Measurements from ENCODE around the gene CNOT4. TPM values are rescaled to one million over a fixed set of nuclear protein-coding genes. Genes with fewer than 3 reads are reported as not detected.

Gene CNOT4
- total RNA-seq, 1 donor from 2014 or later: 19.3 TPM

GRCh38 chr7:135537453-135537852 lies 27.6 kb upstream of the CNOT4 start:
- H3K9me3 Mint-ChIP-seq: no peaks in the 10 kb centered on the region
- no peak overlapping the region for H3K4me3 Mint-ChIP-seq (ENCODE audit: low read depth)
- H3K27ac Mint-ChIP-seq: no peak overlapping the region

DNA sequence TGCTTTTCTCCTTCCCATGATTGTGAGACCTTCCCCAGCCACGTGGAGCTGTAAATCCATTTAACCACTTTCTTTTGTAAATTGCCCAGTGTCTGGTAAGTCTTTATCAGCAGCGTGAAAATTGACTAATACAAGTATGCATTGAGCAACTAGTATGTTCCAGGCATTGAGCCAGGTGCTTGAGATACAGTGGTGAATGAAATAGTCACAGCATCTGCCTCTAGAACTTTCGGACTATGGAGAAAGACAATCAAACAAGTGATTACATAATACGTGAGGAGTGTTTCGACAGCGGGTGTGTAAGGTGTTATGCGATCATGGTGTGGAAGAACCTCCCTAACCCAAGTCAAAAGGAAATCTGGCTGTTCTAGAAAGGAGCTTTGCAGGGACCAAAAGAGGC lies 26.2 kb upstream of the CNOT4 start:
- intact Hi-C loops (cut with micrococcal nuclease): no loop called here
- Mint-ChIP-seq H3K27ac (no peak overlapping the region), H3K4me3 (ENCODE audit: low read depth) (no peak overlapping the region), H3K4me1 (ENCODE audit: low read depth) (no peaks in the 10 kb centered on the region), H3K9me3 (no peaks in the 10 kb centered on the region), H3K27me3 (ENCODE audit: low read depth) (peaks cover 12% of the 10 kb centered on the region), H3K36me3 (ENCODE audit: low read depth) (no peaks in the 10 kb centered on the region)
- DNase-seq (ENCODE audit: low spot score): no peak

More at GRCh38 chr7:135537453-135537852, 27.6 kb upstream of the CNOT4 start:
- DNase-seq (ENCODE audit: low spot score): no peak
- H3K27me3 Mint-ChIP-seq (ENCODE audit: low read depth): peaks cover 8% of the 10 kb centered on the region
- intact Hi-C loops (cut with micrococcal nuclease): no loop called here
- H3K4me1 Mint-ChIP-seq (ENCODE audit: low read depth): no peaks in the 10 kb centered on the region
- H3K36me3 Mint-ChIP-seq (ENCODE audit: low read depth): no peaks in the 10 kb centered on the region

DNA sequence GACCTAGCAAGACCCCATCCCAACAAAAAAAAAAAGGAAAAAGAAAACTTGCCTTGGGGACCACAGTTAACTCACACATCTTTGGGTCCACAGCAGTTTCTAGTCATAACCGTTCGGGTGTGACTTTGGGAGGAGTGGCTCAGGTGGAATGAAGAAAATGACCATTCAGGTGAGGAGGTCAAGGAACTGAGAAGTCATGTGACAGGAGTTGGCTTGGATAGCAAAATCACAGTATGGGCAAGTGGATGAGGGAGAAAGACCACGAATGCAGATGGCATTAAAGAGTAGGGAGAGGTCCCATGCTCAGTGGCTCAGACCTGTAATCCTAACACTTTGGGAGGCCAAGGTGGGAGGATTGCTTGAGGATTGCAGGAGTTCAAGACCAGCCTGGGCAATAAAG lies 17.1 kb upstream of the CNOT4 start:
- H3K4me3 Mint-ChIP-seq (ENCODE audit: low read depth): no peak overlapping the region
- no peak for DNase-seq (ENCODE audit: low spot score)
- no peaks in the 10 kb centered on the region for H3K9me3 Mint-ChIP-seq
- no peak overlapping the region for H3K27ac Mint-ChIP-seq
- H3K4me1 Mint-ChIP-seq (ENCODE audit: low read depth): no peaks in the 10 kb centered on the region
- H3K27me3 Mint-ChIP-seq (ENCODE audit: low read depth): peaks cover 9% of the 10 kb centered on the region
- intact Hi-C loops (cut with micrococcal nuclease): no loop called here
- no peaks in the 10 kb centered on the region for H3K36me3 Mint-ChIP-seq (ENCODE audit: low read depth)

- intact Hi-C loops (cut with micrococcal nuclease): no loop called here
- H3K36me3 Mint-ChIP-seq (ENCODE audit: low read depth): no peaks in the 10 kb centered on the region
- peaks cover 5% of the 10 kb centered on the region for H3K27me3 Mint-ChIP-seq (ENCODE audit: low read depth)
- no peaks in the 10 kb centered on the region for H3K9me3 Mint-ChIP-seq
- no peak overlapping the region for H3K4me3 Mint-ChIP-seq (ENCODE audit: low read depth)
- H3K4me1 Mint-ChIP-seq (ENCODE audit: low read depth): no peaks in the 10 kb centered on the region
- H3K27ac Mint-ChIP-seq: no peak overlapping the region
- no peak for DNase-seq (ENCODE audit: low spot score)
These were observed 15.5 kb upstream of the CNOT4 start for GRCh38 chr7:135525426-135525825.

DNA sequence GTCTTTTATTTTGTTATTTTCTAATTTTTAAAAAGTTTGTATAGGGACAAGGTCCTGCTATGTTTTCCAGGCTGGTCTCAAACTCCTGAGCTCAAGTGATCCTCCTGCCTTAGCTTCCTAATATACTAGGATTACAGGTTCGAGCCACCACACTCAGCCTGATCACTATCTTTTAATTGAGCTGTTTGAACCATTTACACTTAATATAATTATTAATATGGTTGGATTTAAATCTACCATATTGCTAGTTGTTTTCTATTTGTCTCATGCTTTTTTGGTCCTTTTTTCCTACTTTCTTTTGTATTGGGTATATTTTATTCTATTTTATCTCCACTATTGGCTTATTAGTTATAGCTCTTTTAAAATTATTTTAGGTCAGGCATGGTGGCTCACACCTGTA lies 13.2 kb upstream of the CNOT4 start:
- H3K27ac Mint-ChIP-seq: no peak overlapping the region
- H3K4me3 Mint-ChIP-seq (ENCODE audit: low read depth): no peak overlapping the region
- intact Hi-C loops (cut with micrococcal nuclease): no loop called here
- H3K9me3 Mint-ChIP-seq: no peaks in the 10 kb centered on the region
- H3K4me1 Mint-ChIP-seq (ENCODE audit: low read depth): no peaks in the 10 kb centered on the region
- H3K36me3 Mint-ChIP-seq (ENCODE audit: low read depth): no peaks in the 10 kb centered on the region
- peaks cover 4% of the 10 kb centered on the region for H3K27me3 Mint-ChIP-seq (ENCODE audit: low read depth)
- no peak for DNase-seq (ENCODE audit: low spot score)

DNA sequence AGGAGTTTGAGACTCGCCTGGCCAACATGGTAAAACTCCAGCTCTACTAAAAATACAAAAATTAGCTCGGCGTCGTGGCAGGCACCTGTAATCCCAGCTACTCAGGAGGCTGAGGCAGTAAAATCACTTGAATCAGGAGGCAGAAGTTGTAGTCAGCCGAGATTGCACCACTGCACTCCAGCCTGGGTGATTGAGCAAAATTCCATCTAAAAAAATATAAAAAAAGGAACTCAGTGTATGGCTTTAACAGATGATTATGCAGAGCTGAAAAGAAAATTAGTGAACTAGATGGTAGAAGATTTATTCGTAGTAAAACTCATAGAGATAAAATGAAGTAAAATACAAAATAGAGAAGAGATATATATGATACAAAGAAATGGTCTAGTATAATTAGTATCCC lies 12.6 kb upstream of the CNOT4 start:
- no peak for DNase-seq (ENCODE audit: low spot score)
- intact Hi-C loops (cut with micrococcal nuclease): no loop called here
- H3K36me3 Mint-ChIP-seq (ENCODE audit: low read depth): no peaks in the 10 kb centered on the region
- no peak overlapping the region for H3K27ac Mint-ChIP-seq
- H3K4me3 Mint-ChIP-seq (ENCODE audit: low read depth): no peak overlapping the region
- H3K9me3 Mint-ChIP-seq: no peaks in the 10 kb centered on the region
- no peaks in the 10 kb centered on the region for H3K4me1 Mint-ChIP-seq (ENCODE audit: low read depth)
- H3K27me3 Mint-ChIP-seq (ENCODE audit: low read depth): peaks cover 4% of the 10 kb centered on the region

DNA sequence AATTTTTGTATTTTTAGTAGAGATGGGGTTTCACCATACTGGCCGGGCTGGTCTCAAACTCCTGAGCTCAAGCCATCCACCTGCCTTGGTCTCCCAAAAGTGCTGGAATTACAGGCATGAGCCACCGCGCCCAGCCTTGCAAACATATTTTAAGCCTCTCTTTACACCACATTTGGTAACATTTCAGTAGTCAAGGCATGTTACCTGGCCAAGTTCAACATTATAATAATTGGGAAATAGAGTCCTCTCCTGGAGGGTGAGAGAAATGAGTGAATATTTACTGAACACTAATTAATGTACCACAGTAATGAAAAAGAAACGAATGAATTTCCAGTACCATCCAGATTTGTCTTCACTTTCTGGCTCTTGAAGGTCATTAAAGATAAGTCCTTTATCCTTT lies 10.0 kb upstream of the CNOT4 start:
- no peaks in the 10 kb centered on the region for H3K4me1 Mint-ChIP-seq (ENCODE audit: low read depth)
- no peak overlapping the region for H3K27ac Mint-ChIP-seq
- no peaks in the 10 kb centered on the region for H3K36me3 Mint-ChIP-seq (ENCODE audit: low read depth)
- H3K9me3 Mint-ChIP-seq: no peaks in the 10 kb centered on the region
- intact Hi-C loops (cut with micrococcal nuclease): no loop called here
- no peak overlapping the region for H3K4me3 Mint-ChIP-seq (ENCODE audit: low read depth)
- no peak for DNase-seq (ENCODE audit: low spot score)
- H3K27me3 Mint-ChIP-seq (ENCODE audit: low read depth): peaks cover 2% of the 10 kb centered on the region

DNA sequence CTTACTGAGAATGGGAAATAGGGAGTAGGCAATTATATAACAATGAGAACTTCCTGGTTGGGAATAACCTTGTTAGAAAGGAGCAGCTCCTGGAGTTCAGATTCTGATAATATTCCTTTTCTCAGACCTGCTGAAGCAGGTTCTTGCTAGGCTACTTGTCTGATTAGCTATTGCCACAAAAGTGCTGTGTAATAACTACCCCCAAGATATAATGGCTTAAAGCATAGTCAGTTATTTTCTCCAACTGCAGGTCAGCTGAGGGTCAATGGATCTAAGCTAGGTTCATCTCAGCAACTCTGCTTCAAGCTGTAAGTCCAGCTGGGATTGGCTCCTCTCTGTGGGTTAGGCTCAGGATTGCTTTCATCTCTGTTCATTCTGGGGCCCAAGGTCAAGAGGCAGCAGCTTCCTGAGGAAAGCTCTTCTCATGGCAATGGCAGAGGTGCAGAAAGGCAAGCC lies 9.4 kb upstream of the CNOT4 start:
- intact Hi-C loops (cut with micrococcal nuclease): no loop called here
- H3K36me3 Mint-ChIP-seq (ENCODE audit: low read depth): no peaks in the 10 kb centered on the region
- H3K4me3 Mint-ChIP-seq (ENCODE audit: low read depth): no peak overlapping the region
- H3K27ac Mint-ChIP-seq: no peak overlapping the region
- no peak for DNase-seq (ENCODE audit: low spot score)
- no peaks in the 10 kb centered on the region for H3K9me3 Mint-ChIP-seq
- no peaks in the 10 kb centered on the region for H3K4me1 Mint-ChIP-seq (ENCODE audit: low read depth)
- H3K27me3 Mint-ChIP-seq (ENCODE audit: low read depth): peaks cover 2% of the 10 kb centered on the region

- H3K27me3 Mint-ChIP-seq (ENCODE audit: low read depth): peaks cover 2% of the 10 kb centered on the region
- H3K4me3 Mint-ChIP-seq (ENCODE audit: low read depth): no peak overlapping the region
- H3K9me3 Mint-ChIP-seq: no peaks in the 10 kb centered on the region
- DNase-seq (ENCODE audit: low spot score): no peak
- H3K36me3 Mint-ChIP-seq (ENCODE audit: low read depth): no peaks in the 10 kb centered on the region
- no peaks in the 10 kb centered on the region for H3K4me1 Mint-ChIP-seq (ENCODE audit: low read depth)
- no peak overlapping the region for H3K27ac Mint-ChIP-seq
- intact Hi-C loops (cut with micrococcal nuclease): no loop called here
These were observed 8.8 kb upstream of the CNOT4 start for GRCh38 chr7:135518748-135519147.

DNA sequence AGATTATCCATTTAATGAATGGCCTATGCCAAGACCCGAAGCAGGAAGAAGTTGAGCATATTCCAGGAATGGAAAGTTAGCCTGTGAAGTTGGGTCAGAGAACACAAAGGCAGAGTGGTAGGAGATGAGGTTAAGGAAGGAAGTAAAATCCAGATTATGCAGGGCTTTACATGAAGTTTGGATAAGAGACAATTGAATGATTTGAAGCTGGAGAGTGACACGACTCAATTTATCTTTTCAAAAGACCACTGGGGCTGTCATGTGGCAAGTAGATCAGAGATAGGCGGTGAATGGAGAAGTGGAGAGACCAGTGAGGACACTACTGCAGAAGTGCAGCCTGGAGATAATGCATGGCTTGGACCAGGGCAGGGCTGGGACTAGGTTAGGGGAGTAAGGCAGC lies 7.2 kb upstream of the CNOT4 start:
- H3K27me3 Mint-ChIP-seq (ENCODE audit: low read depth): peaks cover 2% of the 10 kb centered on the region
- H3K36me3 Mint-ChIP-seq (ENCODE audit: low read depth): no peaks in the 10 kb centered on the region
- intact Hi-C loops (cut with micrococcal nuclease): no loop called here
- no peaks in the 10 kb centered on the region for H3K4me1 Mint-ChIP-seq (ENCODE audit: low read depth)
- no peak overlapping the region for H3K27ac Mint-ChIP-seq
- H3K9me3 Mint-ChIP-seq: no peaks in the 10 kb centered on the region
- DNase-seq (ENCODE audit: low spot score): no peak
- H3K4me3 Mint-ChIP-seq (ENCODE audit: low read depth): no peak overlapping the region

DNA sequence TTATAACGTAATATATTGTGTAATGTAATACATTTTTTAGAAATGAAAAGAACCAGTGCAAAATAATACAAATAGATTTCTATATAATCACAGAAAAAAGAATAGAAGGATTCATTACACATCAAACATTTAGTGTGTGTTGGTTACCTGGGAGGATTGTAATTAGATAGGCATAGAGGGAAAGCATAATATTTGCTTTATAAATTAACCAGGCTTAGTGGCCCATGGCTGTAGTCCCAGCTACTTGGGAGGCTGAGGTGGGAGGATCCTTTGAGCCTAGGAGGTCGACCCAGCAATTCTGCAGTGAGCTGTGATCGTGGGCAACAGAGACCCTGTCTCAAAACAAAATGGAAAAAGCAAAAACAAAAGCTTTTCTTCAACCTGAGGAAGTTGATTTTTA lies 5.0 kb upstream of the CNOT4 start:
- no peaks in the 10 kb centered on the region for H3K36me3 Mint-ChIP-seq (ENCODE audit: low read depth)

GRCh38 chr7:135512135-135512887 lies 2.4 kb upstream of the CNOT4 start:
- H3K9me3 Mint-ChIP-seq: no peaks in the 10 kb centered on the region
- no peak overlapping the region for H3K27ac Mint-ChIP-seq
- no peak for DNase-seq (ENCODE audit: low spot score)
- no peaks in the 10 kb centered on the region for H3K36me3 Mint-ChIP-seq (ENCODE audit: low read depth)
- peaks cover 7% of the 10 kb centered on the region for H3K4me1 Mint-ChIP-seq (ENCODE audit: low read depth)
- no peaks in the 10 kb centered on the region for H3K27me3 Mint-ChIP-seq (ENCODE audit: low read depth)
- intact Hi-C loops (cut with micrococcal nuclease): loop anchor here (1.0 to 5.0 kb wide), 2 partner anchors 133 to 365 kb away; partner anchors contain the start of gene TMEM140
- H3K4me3 Mint-ChIP-seq (ENCODE audit: low read depth): no peak overlapping the region

More for the DNA sequence above, 5.0 kb upstream of the CNOT4 start:
- Mint-ChIP-seq H3K27me3 (ENCODE audit: low read depth) (peaks cover 2% of the 10 kb centered on the region), H3K27ac (no peak overlapping the region), H3K4me1 (ENCODE audit: low read depth) (no peaks in the 10 kb centered on the region), H3K9me3 (no peaks in the 10 kb centered on the region), H3K4me3 (ENCODE audit: low read depth) (no peak overlapping the region)
- intact Hi-C loops (cut with micrococcal nuclease): loop anchor here (5.0 kb wide), 1 partner anchor 368 kb away; the partner anchor contains the start of gene TMEM140
- no peak for DNase-seq (ENCODE audit: low spot score)

- intact Hi-C loops (cut with micrococcal nuclease): loop anchor here (1.0 to 5.0 kb wide), 6 partner anchors 47 to 470 kb away; partner anchors contain the start of genes NUP205, STMP1, TMEM140 and WDR91
- no peaks in the 10 kb centered on the region for H3K9me3 Mint-ChIP-seq
- H3K27me3 Mint-ChIP-seq (ENCODE audit: low read depth): no peaks in the 10 kb centered on the region
- H3K36me3 Mint-ChIP-seq (ENCODE audit: low read depth): peaks cover 4% of the 10 kb centered on the region
- peak; percentile 10 for DNase-seq (ENCODE audit: low spot score)
- H3K4me3 Mint-ChIP-seq (ENCODE audit: low read depth): no peak overlapping the region
- peaks cover 11% of the 10 kb centered on the region for H3K4me1 Mint-ChIP-seq (ENCODE audit: low read depth)
- H3K27ac Mint-ChIP-seq: no peak overlapping the region
These were observed 786 bp upstream of the CNOT4 start for GRCh38 chr7:135510592-135511183.
